OCI-M2 (cell line): Measurements from ENCODE around the gene KATNB1.
"Not testable (repeated sequence)": the region's sequence is repeated elsewhere in the genome, so short reads cannot be mapped to it uniquely, and the experiment has no call there.

Experiments
- DNase-seq: peaks from one replicate; lab custom pipeline; 2025; ENCODE audit not compliant: unreplicated experiment; lab: John Stamatoyannopoulos, UW

The KATNB1 gene

GRCh38 chr16:57769541-57770145, 34.1 kb downstream of the KATNB1 start:
- no peak for DNase-seq

GRCh38 chr16:57770361-57770760, 34.8 kb downstream of the KATNB1 start:
- no peak for DNase-seq

- DNase-seq, result no peak
These were observed 35.7 kb downstream of the KATNB1 start for GRCh38 chr16:57771141-57771785.

- no peak for DNase-seq
These were observed 37.4 kb downstream of the KATNB1 start for GRCh38 chr16:57773019-57773418.

- no peak for DNase-seq
These were observed 38.2 kb downstream of the KATNB1 start for GRCh38 chr16:57773655-57774295.

GRCh38 chr16:57774705-57775285, 39.2 kb downstream of the KATNB1 start:
- DNase-seq, result no peak

GRCh38 chr16:57775661-57776469, 40.3 kb downstream of the KATNB1 start:
- DNase-seq, result no peak

GRCh38 chr16:57778658-57779057, 43.1 kb downstream of the KATNB1 start:
- no peak for DNase-seq

- DNase-seq, result not testable (repeated sequence)
These were observed 44.3 kb downstream of the KATNB1 start for GRCh38 chr16:57779836-57780235.

GRCh38 chr16:57781349-57781740, 45.8 kb downstream of the KATNB1 start:
- no peak for DNase-seq

GRCh38 chr16:57781741-57782606, 46.4 kb downstream of the KATNB1 start:
- no peak for DNase-seq

- DNase-seq, result not testable (repeated sequence)
These were observed 47.1 kb downstream of the KATNB1 start for GRCh38 chr16:57782607-57783055.

- DNase-seq, result no peak
These were observed 47.5 kb downstream of the KATNB1 start for GRCh38 chr16:57783116-57783515.

GRCh38 chr16:57783883-57784282, 48.3 kb downstream of the KATNB1 start:
- no peak for DNase-seq

- DNase-seq, result no peak
These were observed 48.8 kb downstream of the KATNB1 start for GRCh38 chr16:57784334-57784733.

GRCh38 chr16:57785385-57785784, 49.8 kb downstream of the KATNB1 start:
- DNase-seq, result no peak

- DNase-seq, result no peak
These were observed 50.4 kb downstream of the KATNB1 start for GRCh38 chr16:57785924-57786323.

- DNase-seq, result no peak
These were observed 51.3 kb downstream of the KATNB1 start for GRCh38 chr16:57786632-57787518.

GRCh38 chr16:57787519-57787905, 51.9 kb downstream of the KATNB1 start:
- no peak for DNase-seq
